Measurements from ENCODE around the gene OR10V1.

The OR10V1 gene

DNA sequence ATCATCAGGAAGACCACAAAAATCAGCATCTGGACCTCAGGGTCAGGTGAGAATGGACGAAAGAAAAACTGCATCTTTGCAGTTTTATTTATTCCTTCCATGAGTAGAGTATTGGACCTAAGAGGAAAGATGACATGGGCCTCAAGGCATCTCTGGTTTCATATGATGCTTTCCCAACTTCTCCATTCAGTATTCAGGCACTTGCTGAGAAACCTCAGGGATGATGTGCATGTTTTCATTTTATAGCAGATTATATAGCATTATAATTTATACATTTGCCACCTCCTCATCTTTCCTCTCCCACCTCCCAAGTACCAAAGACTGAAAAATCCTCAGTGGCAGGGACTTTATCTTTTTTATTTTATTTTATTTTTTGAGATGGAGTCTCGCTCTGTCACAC lies at the start of gene OR10V1:
OR10V1 (minus strand) TSS at position 101 of the 400 bp plus-strand sequence; CDS start at position 101, 0 bp downstream.
- DNase-seq, result no peak

- no peak for DNase-seq
These were observed 48.3 kb upstream of the OR10V1 start for GRCh38 chr11:59761993-59762392.

DNA sequence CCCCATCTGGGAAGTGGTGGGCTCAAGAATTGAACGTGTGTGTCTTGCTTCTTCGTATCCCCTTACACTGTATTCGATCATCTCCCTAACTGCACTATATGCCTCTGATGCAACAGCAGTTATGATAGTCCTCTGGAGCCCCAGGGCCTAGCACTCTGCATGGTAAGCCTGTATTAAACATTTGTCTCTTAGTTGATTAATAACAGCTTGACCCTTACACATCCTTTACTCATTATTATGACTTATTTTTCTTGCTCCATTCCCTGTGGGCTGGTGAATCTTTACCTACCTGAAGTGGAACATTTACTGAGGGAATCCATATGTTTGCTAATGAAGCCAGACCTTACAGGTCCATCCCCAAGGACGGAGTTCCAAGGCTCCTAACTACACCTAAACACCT lies 47.1 kb upstream of the OR10V1 start:
- DNase-seq, result no peak

GRCh38 chr11:59759900-59760299 lies 46.3 kb upstream of the OR10V1 start:
- DNase-seq, result no peak

- no peak for DNase-seq
These were observed 44.9 kb upstream of the OR10V1 start for GRCh38 chr11:59758401-59759037.

DNA sequence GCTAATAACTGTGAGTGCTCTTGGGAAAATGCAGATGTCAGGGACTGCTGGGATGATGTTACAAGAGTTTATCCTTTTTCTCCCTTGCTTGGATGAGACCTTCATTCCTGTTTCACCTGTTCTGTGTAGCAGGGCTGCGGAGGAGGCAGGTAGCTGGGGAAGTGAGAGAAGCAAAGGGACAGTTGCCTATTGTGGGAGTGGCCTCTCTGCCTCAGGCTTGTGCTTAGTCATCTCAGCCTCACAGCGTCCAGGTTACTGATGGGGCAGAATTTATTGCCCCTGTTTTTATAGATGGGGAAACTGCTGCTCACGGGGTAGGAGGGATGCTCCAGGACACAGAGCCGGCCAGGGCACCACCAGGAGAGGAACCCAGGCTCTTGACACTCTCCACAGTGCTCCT lies 43.2 kb upstream of the OR10V1 start:
- DNase-seq, result no peak

GRCh38 chr11:59756558-59756840 lies 42.9 kb upstream of the OR10V1 start:
- DNase-seq, result no peak

- no peak for DNase-seq
These were observed 42.3 kb upstream of the OR10V1 start for GRCh38 chr11:59755701-59756557.

GRCh38 chr11:59754859-59755700 lies 41.4 kb upstream of the OR10V1 start, which contains the start of gene STX3:
Gene STX3, plus strand, starts transcription at chr11:59755376. Its CDS starts 230 bp downstream, at chr11:59755606.
- DNase-seq, result peak; percentile 72 to 82

GRCh38 chr11:59754494-59754858 lies 40.8 kb upstream of the OR10V1 start:
- DNase-seq, result no peak

DNA sequence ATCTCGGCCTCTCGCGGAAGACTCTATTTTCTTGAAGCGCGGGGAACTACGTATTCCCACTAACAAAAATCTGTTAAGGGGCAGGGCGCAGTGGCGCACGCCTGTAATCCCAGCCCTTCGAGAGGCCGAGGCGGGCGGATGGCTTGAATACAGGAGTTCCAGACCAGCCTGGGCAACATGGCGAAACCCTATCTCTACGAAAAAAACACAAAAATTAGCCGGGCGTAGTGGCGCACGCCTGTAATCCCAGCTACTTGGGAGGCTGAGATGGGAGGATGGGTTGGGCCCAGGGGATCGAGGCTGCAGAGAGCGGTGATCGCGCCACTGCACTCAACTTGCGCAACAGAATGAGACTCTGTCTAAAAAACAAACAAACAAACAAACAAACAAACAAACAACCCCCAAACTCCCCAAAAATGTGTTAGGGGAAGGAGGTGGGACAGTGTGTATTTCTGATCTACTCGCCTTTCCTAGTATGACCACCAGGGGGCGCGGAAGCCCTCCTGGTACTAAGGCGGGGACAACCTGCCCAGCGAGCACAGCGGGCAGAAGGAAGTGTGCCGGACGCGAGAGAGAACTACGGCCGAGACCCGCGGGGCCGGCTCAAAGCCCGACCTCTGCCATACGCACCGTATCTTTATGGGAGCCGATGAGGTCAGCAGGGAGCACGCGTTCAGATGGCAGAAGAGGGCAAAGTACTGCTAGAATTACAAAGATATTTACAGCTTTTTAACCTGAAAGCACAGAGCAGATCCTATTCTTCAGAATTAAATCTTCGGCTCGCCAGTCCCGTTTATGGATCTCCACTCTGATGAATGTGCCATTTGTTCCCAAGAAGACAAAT lies 40.2 kb upstream of the OR10V1 start:
- DNase-seq, result peak; percentile 51 to 72

DNA sequence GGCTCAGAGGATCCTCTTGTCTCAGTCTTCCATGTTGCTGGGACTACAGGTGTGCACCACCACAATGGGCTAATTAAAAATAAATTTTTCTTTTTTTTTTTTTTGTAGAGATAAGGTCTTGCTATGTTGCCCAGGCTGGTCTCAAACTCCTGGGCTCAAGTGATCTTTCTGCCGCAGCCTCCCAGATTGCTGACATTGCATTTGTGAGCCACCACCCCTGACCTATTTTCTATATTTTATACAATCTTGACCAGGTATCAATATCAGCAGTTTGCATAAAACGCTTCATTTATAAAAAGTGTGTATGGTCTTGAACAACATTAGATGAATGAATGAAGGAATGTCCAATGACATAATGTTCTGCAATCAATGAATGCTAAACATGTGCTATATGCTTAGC lies 32.5 kb upstream of the OR10V1 start:
- no peak for DNase-seq

GRCh38 chr11:59730896-59731565 lies 17.4 kb upstream of the OR10V1 start:
- no peak for DNase-seq

GRCh38 chr11:59729834-59730233 lies 16.2 kb upstream of the OR10V1 start:
- DNase-seq, result no peak

DNA sequence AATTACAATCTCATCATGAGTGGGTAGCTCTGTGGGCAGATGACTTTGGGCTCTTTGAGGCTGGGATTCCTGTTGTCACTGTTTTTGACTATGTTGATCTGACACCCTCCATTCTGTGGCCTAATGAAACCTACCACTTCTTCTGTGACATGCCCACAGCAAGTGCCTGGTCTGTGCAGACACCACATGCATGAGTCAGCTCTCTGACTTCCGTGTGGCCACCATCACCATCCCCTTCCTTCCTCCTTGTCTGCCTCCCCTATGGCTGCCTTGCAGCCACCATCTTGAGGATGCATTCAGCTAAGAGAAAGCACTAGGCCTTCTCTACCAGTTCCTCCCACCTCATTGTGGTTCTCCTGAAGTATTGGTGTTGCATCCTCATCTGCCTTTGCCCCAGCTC lies 15.3 kb upstream of the OR10V1 start:
- no peak for DNase-seq

- DNase-seq, result no peak
These were observed 14.5 kb upstream of the OR10V1 start for GRCh38 chr11:59728154-59728553.

- no peak for DNase-seq
These were observed 13.8 kb upstream of the OR10V1 start for GRCh38 chr11:59727426-59727825.

GRCh38 chr11:59724066-59724465 lies 10.4 kb upstream of the OR10V1 start:
- no peak for DNase-seq

DNA sequence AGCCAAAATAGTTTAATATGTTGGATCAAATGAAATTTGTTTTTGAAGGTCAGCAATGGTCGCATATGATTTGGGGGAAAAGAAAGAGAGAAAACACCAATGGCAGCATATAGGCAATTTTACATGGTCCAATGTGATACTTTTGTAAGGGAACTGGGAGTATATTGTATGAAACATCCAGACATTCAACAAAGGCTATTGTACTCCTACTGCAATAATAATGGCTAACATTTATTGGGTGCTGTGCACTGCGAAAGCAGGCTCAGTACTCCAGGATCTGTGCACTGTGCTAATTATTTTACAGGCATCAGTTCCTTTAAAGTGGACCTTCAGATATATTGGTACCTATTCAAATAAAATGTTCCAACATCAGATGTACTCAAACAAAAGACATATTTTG lies 5.9 kb upstream of the OR10V1 start:
- no peak for DNase-seq

- DNase-seq, result no peak
These were observed 2.4 kb upstream of the OR10V1 start for GRCh38 chr11:59716051-59716450.

DNA sequence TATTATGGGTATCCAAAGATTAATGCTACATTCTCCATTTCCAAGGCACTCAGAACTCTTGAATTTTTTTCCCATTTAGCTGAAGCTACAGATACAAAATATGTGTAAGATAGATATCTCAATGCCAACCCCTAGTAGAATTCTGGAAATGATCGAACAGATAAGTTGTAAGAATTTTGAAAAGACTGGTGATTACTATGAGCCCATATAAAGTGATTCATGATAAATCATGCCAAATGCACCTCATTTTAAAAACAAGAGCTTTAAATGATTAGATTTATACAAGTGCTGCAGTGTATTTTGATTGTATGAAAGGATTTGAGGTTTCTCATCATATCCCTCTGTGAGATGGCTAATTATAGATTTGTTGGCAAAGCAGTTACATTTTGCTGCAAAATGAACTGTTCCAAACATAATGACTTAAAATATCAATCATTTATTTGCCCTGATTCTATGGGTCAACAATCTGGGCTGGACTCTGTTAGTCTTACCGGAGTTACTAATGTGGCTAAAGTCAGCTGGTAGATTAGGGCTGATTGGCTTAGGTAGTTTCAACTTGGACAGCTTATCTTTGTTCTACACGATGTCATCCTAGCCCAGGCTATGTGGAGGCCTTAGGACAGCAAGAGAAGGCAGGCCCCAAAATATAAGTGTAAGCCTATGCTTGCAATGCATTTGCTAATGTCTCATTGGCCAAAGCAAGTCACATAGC lies 3.4 kb downstream of the OR10V1 start:
- DNase-seq, result no peak

Data from NCI-H187 (cell line).